ENCODE results near the gene LIPT2.

DNA sequence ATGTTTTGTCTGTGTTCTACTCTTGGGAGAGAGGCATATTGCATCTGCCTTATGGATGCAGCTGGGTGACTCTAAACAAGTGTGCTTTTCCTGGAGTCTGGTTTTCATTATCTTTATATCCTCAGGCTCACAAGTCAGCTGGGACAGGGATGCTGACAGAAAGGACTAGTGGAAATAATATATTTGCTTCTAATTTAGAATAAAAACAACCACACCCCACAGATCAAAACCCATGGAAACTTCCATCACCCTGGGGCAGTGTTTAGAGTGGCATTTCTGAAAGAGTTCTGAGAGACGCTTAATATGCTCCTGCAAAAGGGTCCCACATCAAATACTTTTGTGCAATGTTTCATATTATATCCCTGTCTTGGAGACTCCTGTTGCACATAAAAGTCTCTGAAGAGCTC is 47.0 kb downstream of the LIPT2 start:
- TF ChIP-seq, protein P1, sequence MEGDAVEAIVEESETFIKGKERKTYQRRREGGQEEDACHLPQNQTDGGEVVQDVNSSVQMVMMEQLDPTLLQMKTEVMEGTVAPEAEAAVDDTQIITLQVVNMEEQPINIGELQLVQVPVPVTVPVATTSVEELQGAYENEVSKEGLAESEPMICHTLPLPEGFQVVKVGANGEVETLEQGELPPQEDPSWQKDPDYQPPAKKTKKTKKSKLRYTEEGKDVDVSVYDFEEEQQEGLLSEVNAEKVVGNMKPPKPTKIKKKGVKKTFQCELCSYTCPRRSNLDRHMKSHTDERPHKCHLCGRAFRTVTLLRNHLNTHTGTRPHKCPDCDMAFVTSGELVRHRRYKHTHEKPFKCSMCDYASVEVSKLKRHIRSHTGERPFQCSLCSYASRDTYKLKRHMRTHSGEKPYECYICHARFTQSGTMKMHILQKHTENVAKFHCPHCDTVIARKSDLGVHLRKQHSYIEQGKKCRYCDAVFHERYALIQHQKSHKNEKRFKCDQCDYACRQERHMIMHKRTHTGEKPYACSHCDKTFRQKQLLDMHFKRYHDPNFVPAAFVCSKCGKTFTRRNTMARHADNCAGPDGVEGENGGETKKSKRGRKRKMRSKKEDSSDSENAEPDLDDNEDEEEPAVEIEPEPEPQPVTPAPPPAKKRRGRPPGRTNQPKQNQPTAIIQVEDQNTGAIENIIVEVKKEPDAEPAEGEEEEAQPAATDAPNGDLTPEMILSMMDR (conservative IDR thresholded peaks at IDR 0.05; ENCODE audit: low read depth, low read length) = no peak
- no peak for TF ChIP-seq MXI1 (IDR thresholded peaks at IDR 0.05; ENCODE audit: borderline replicate concordance, low read depth, low read length)
- no peak for TF ChIP-seq RCOR1 (IDR thresholded peaks at IDR 0.05; ENCODE audit: insufficient replicate concordance, low read length)
- no peak for TF ChIP-seq POLR2A (IDR thresholded peaks at IDR 0.05; ENCODE audit: low read depth, low read length)
- no peak for TF ChIP-seq BHLHE40 (IDR thresholded peaks at IDR 0.05; ENCODE audit: low read depth, low read length)
- no peak for TF ChIP-seq RAD21 (IDR thresholded peaks at IDR 0.05; ENCODE audit: low read length)
- TF ChIP-seq, protein P2, sequence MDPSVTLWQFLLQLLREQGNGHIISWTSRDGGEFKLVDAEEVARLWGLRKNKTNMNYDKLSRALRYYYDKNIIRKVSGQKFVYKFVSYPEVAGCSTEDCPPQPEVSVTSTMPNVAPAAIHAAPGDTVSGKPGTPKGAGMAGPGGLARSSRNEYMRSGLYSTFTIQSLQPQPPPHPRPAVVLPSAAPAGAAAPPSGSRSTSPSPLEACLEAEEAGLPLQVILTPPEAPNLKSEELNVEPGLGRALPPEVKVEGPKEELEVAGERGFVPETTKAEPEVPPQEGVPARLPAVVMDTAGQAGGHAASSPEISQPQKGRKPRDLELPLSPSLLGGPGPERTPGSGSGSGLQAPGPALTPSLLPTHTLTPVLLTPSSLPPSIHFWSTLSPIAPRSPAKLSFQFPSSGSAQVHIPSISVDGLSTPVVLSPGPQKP (IDR thresholded peaks at IDR 0.05; ENCODE audit: borderline replicate concordance, low read depth, low read length) = no peak
- TF ChIP-seq MAFK (IDR thresholded peaks at IDR 0.05; ENCODE audit: low read depth, low read length) = no peak
- TF ChIP-seq, protein P3, sequence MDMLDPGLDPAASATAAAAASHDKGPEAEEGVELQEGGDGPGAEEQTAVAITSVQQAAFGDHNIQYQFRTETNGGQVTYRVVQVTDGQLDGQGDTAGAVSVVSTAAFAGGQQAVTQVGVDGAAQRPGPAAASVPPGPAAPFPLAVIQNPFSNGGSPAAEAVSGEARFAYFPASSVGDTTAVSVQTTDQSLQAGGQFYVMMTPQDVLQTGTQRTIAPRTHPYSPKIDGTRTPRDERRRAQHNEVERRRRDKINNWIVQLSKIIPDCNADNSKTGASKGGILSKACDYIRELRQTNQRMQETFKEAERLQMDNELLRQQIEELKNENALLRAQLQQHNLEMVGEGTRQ (IDR thresholded peaks at IDR 0.05; ENCODE audit: low read depth, low read length) = no peak
- TF ChIP-seq CEBPB (IDR thresholded peaks at IDR 0.05; ENCODE audit: low read depth, low read length) = no peak
- no peak for TF ChIP-seq MAZ (IDR thresholded peaks at IDR 0.05; ENCODE audit: borderline replicate concordance, low read depth, low read length)
- no peak for TF ChIP-seq CHD1 (IDR thresholded peaks at IDR 0.05; ENCODE audit: low read depth, low read length)

Measured in IMR-90 (cell line).